CD4-positive, alpha-beta T cell treated with Interleukin-6 for 4 hours (primary cell): ENCODE data around the gene KIF18A.
"Not testable (repeated sequence)": the region's sequence is repeated elsewhere in the genome, so short reads cannot be mapped to it uniquely, and the experiment has no call there.

Experiments
- DNase-seq: peaks from one replicate; pipeline ENCODE4 v3.0.0-alpha.2; 2020; ENCODE audit warnings: mixed read lengths

The KIF18A gene

DNA sequence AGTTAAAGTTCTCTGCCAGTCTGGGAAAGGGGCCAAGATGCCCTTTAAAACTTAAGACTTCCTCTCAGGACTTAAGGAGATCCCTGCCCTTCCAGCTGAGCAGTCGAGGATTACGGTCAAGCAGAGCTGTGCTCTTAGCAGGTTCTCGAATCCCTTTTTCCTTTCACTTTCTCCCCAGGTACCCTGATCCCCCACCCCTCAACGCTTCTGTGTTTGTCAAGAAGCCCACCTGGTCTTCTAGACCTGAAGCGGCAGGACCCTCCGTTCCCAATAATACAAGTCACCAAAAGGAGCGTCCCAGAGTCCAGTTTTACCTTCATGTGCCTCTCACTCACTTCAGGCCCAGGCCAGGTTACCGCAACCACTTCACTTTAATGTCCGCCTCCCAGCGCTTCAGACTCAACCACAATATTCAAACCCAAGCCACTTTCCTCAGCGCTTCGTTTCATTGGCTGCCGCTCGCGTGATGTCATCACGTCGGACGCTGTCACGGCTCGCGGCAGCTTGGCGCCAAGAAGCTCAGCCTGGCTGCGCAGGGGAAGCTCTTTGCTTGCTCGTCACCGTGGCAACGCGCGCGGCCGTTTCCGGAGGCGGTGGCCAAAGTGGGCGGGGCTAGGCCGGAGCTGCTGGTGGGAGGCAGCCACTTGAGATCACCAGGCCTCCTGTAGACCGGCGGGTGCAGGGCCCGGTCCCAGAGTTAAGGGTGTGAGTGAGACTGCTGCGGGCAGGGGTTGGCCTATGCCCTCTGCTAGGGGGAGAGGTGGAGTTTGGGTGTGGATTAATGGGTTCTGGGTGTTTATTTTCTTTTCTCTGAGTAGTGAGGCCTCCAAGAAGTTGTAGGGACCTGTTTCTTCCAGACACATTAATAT, at the start of gene KIF18A, which contains the start of gene METTL15:
KIF18A (minus strand) TSS at position 407 of the 869 bp plus-strand sequence. CDS start 10,209 bp downstream, outside the sequence.
METTL15 (plus strand) TSS at position 639 of the 869 bp plus-strand sequence. CDS start 4,947 bp downstream, outside the sequence.
- peak; percentile 97 for DNase-seq

- DNase-seq = no peak
Observed at GRCh38 chr11:28153586-28153985, 45.6 kb upstream of the KIF18A start.

- no peak for DNase-seq
Observed at GRCh38 chr11:28152743-28153142, 44.8 kb upstream of the KIF18A start.

DNA sequence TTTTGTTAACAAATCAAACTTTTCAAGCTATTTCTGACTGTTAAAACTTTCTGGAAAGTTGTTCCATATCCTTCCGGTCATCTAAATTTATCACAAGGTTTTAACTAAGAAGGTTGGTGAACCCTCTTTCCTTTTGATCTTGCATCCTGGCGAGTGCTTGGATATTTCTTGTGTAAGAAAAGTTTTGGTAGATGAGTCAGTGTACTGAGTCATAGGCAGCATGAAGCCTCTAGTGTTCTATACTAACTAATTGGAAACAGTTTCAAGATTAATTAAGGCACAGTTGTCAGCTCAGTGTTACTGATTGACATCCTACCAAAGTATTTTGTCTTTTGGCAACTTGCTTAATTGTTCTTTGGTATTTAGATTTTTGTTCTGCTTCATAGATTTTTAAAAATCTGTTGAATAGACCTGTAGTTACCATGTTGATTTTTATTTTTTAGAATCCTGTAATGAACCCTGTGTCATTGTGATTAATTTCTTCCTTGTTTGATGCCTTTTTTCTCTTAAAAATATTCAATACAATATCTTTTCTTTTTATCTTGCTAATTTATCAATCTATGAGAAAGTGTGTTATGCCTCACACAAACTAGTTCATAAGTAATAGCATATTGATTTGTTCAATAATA, 38.3 kb upstream of the KIF18A start:
- no peak for DNase-seq

DNA sequence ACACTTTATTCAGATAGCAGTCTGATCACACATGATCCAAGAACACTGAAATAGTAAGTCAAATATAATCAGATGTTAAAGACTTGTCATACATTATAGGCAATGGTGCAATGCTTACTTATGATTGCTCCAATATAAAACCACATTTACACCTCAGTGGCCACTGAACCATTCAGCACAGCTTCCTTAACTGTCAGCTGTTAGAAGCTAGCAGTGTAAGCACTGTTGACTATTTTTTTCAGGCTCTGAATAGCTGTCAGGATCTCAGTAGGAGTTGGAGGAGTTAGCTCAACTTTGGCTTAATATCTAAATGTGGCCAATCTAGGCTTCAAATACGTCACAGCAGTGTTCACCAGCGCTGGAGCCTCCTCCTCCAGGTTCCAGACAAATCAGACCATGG, 36.9 kb upstream of the KIF18A start:
- DNase-seq = no peak

DNA sequence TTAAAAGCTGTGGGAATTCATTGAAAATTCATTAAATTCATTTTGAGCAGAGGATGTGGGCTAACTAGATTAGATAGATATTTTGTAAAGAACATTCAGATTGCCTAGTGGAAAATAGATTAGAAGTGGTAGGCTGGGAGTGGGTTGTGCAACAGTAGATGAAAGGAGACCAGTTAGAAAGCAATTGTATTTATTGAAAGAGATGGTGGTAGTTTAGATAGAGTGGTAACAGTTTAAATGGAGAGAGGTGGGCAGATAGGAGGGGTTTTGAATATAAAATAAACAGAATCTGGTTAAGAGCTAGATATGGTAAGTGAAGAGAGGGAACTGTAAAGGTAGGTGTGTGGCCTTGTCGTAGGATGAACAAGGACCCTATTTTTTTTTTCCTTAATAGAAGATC, 34.8 kb upstream of the KIF18A start:
- DNase-seq = no peak

DNA sequence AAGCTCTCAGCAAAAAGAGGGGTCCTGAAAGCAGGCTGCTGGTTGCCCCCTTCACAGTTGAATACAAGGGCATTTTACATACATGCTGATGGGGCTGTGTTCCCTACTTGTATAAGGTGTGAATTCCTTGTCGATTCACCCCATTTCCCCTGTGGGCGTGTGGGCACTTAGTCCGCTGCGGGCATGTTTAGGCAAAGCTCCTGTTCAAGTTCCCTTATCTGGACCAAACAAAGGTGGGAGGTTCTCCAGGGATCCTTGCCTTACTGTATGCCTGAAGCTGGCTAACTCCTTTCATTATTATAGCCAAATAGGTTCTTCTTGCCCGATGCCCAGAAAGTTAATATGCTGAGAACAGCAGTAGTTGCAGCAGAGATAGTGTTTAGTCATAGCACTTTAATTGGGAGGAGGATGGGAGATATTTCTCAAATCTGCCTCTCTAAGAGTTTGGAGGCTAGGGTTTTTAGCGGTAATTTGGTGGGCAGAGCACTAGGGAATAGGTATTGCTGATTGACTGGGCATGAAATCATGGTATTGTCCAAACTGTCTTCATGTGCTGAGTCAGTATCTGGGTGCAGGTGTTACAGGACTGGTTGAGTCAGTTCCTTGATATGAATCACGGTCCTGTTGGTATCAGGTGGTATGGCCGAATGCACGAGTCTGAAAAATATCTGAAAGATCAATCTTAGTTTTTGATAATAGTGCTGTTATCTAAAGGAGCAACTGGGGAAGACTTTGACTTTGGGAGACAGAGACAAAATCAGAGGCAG, 32.9 kb upstream of the KIF18A start:
- no peak for DNase-seq

DNA sequence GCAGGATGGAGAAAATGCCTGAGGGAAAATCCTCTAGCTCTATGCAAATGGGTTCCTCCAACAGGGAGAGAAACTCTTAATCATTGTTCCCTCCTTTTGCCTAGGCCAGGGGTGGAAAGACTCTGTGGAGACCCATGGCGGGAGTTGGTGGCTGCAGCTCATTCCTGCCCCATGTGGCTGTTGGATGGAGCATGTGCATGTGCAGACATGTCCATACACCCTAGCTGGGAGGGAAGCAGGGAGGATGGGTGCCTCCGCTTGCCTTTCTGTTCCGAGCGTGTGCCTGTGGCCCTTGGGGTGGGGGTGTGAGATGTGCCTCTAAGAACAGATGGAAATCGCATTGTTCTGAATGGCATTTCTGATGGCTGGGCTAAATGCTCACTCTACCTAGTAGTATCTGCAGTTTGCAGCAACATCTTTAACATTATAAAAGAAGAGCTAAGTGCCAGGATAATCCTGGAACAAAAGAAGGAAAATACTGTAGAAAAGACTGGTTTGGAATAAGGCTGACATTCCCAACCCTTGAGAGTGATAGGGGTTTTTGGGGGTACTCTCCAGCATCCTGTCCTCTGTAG, 32.0 kb upstream of the KIF18A start:
- DNase-seq = no peak

- no peak for DNase-seq
Observed at GRCh38 chr11:28137832-28138231, 29.9 kb upstream of the KIF18A start.

- DNase-seq = no peak
Observed at GRCh38 chr11:28137366-28137765, 29.4 kb upstream of the KIF18A start.

- not testable (repeated sequence) for DNase-seq
Observed at GRCh38 chr11:28136157-28136556, 28.2 kb upstream of the KIF18A start.

DNA sequence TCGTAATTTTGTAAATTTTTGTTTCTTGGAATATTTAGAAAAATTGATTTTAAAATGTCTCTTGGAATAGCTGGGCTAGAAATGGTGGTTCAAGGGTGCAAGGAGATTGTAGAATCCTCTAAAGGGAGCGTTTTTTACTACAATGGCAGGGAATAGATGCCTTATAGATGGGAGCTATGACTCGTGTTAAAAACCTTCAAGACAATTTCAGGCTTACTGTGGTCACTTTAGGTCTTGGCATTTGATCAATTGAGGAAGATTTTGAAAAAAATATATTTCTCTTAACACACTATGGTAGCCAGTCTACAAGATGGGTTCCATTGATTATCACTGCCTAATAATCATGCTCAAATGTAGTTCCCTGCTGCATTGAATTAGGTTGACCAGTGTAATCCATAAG, 25.2 kb upstream of the KIF18A start:
- DNase-seq = no peak

DNA sequence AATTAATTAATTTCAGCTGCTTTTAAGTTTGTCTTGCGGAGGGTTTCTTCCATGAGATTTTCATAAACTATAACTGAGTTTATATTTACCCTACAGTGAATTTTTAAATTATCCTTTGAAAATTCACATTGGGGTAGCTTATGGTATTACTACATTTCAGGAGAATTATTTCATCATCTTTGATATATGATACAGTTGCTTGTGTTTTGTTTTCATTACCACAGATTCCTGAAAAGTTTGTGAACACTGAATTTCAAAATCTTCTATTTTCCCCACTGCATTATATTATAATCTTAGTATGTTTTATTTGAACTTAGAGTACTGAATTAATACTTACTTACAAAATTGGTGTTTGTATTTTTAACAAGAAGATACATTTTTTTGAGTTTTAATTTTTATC, 24.6 kb upstream of the KIF18A start:
- no peak for DNase-seq

DNA sequence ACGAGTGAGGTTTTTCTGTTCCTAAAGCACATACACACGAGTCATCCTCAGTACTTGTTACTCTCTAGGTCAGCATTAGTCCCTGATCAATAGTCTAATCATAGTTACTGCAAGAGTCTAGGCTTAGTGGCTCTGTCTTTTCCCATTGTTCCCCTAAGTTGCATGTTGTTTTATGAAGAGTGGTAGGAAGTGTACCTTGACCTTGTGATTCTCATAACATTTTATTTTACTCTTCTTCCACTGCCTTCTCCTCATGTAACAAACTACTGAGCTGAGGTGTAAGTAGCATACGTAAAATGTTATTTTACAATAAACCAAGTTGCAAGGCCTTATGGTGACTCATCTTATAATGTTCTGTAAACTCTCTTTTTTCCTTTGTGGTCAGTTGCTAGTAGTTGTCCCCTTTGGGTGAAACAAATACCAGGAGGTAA, 15.2 kb upstream of the KIF18A start:
- DNase-seq = no peak

DNA sequence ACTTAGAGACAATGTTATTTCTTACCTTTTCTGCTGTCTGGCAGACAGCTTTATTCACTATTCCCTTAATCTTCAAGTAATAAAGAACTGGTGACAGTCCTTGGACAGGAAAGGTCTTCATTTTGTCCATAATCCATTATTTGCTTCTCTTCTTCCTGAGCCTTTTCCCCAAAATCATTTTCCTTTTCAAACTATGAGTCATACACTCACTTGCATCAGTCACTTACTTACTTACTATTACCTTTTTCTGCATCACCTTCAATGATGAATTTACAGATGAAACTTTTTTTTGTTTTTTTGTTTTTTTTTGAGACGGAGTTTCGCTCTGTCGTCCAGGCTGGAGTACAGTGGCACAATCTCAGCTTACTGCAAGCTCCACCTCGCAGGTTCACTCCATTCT, 9.8 kb upstream of the KIF18A start:
- DNase-seq = no peak

- no peak for DNase-seq
Observed at GRCh38 chr11:28114731-28115130, 6.8 kb upstream of the KIF18A start.

- no peak for DNase-seq
Observed at GRCh38 chr11:28114116-28114515, 6.2 kb upstream of the KIF18A start.

DNA sequence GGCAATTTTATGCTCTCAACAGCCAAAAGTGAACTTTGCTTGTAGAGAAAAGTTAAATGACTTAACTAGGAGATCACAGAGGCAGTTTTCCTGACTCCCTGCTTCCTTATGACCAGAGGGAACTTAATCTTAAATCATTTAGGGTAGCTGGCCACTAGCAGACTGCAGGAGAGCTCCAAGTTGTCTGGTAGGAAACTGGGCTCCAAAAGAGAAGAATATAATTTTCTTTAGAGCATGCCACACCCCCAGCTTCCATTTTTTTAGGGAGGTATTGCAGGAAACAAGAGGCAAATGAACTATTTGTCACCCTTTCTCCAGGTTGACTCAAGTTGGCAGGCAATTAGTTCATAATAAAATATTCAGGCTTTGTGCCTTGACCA, 2.9 kb upstream of the KIF18A start:
- no peak for DNase-seq

DNA sequence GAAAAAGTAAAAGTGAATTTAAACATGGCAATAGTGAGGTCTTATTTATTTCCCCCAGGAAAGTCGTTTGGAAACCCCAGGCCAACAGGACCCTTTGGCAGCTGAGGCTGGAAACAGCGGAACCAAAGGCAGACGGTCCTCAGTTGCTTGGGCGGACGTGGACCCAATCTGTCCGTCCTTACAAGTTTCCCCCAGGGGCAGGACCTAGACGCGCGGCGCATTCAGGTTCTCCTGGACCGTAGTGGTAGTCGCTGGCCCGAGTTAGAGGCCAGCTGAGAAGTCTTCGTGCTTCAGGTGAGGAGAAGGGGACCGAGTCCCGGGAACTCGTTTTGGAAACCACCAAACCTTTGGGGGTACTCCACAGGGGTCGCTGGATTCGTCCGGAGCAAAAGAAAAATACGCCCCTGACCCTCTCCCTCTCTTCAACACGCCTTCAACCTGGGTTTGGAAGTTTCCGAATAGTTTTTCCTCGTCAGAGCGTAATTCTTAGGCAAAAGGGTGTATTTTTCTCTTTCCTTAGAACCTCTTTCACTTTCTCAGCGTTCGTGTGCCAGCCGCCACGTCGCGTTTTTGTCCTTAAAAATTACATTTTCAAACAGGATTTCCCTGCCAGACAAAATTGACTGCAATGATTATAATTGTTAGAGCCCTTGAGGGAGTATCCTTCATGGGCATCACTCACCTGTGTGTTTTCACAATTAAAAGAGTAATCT, 2.3 kb upstream of the KIF18A start:
- DNase-seq = peak; percentile 66

DNA sequence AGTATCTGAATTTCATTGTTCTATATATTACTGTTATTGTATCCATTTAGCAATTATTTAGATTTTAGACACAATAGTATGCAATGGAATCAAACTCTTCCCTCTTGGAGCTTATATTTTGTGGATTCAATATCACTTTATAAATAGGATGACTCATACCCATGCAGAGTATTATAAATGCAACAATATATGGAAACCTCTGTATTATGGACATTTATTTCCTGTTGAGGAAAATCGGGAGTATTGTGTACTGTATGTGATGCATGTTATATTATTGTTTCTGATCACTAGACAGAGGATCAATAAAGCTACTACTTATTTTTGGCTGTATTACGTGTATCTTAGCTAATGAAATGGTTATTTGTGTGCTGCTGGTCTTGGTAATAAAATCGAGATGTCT, 1.0 kb upstream of the KIF18A start:
- no peak for DNase-seq

DNA sequence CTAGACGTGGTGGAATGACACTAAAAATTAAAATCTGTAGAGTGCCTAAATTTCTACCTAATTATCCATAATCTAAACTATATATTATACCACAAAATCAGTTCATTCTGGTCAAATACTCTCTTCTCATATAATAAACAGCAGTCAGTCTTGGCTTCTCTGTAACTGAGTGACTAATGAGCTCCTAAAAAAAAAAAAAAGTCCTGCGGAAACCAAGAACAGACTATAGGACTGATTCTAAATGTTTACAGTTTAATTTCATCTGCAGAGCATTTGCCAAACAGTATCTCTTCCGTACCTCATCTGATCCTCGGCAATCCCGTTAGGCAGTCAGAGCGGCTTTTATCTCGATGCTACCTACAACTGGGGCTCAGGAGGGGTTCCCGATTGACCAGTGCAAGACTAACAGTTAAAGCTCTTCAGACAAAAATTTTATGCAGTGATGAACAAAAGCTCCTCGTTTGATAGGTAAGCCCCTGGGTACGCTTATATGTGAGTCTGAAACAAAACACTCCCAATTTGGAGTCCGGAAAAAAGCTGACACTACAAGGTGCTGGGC, 686 bp downstream of the KIF18A start:
- DNase-seq = peak; percentile 3
